ENCODE results near the gene CRPPA. TPM values are rescaled to one million over a fixed set of nuclear protein-coding genes. Genes with fewer than 3 reads are reported as not detected.

The CRPPA gene
- total and polyA plus RNA-seq, 2 donors (not counting 3 experiments of a cell fraction or from before 2014, with no cell fraction given): 0.58 to 3.5 TPM

- intact Hi-C loops (cut with micrococcal nuclease): loop anchor here (5.0 to 10.0 kb wide), 3 partner anchors 293 to 736 kb away; partner anchors contain the start of gene MEOX2
- dilution Hi-C loops (cut with MboI; ENCODE audit: extremely low pct_ligation_motif_present, low sequenced_read_pairs): no loop called here
- TF ChIP-seq MYC (IDR thresholded peaks at IDR 0.05; ENCODE audit: low read depth, low read length) (no peak), MAX (IDR thresholded peaks at IDR 0.05; ENCODE audit: insufficient read depth, insufficient read length) (no peak), POLR2AphosphoS5 (IDR thresholded peaks at IDR 0.05; ENCODE audit: insufficient read depth, low read depth, low read length) (peak; percentile 47), POLR2A (IDR thresholded peaks at IDR 0.05; ENCODE audit: low read depth, low read length) (peak; percentile 88), FOS (IDR thresholded peaks at IDR 0.05; ENCODE audit: borderline replicate concordance, insufficient read depth, low read length) (no peak)
- TF ChIP-seq, protein P1, sequence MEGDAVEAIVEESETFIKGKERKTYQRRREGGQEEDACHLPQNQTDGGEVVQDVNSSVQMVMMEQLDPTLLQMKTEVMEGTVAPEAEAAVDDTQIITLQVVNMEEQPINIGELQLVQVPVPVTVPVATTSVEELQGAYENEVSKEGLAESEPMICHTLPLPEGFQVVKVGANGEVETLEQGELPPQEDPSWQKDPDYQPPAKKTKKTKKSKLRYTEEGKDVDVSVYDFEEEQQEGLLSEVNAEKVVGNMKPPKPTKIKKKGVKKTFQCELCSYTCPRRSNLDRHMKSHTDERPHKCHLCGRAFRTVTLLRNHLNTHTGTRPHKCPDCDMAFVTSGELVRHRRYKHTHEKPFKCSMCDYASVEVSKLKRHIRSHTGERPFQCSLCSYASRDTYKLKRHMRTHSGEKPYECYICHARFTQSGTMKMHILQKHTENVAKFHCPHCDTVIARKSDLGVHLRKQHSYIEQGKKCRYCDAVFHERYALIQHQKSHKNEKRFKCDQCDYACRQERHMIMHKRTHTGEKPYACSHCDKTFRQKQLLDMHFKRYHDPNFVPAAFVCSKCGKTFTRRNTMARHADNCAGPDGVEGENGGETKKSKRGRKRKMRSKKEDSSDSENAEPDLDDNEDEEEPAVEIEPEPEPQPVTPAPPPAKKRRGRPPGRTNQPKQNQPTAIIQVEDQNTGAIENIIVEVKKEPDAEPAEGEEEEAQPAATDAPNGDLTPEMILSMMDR (IDR thresholded peaks at IDR 0.05; ENCODE audit: extremely low read depth in 1 of 2, insufficient read depth in 1 of 2, low read depth in 1 of 2, low read length in 2 of 2): peak in 1 of 2 donors; percentile 38
- H3K27ac ChIP-seq (ENCODE audit: insufficient read depth, low read depth, low read length): peak overlapping the region; percentile 82
- ChIA-PET CTCF (interaction anchor here (0.9 to 2.7 kb wide), 9 partner anchors 9 to 728 kb away, joined by 3 to 15 read pairs (median 3); no protein-coding TSS in a partner anchor), POLR2A (interaction anchor here (1.1 kb wide), 1 partner anchor 323 kb away, joined by 5 read pairs; no protein-coding TSS in a partner anchor)
- peak overlapping the region; percentile 92 for H2AFZ ChIP-seq (ENCODE audit: low read depth, low read length)
- peaks cover 13% of the 10 kb centered on the region for H3K4me1 ChIP-seq (ENCODE audit: control insufficient read depth, extremely low read depth, insufficient read depth, low read length)
- no peaks in the 10 kb centered on the region for H3K9me1 ChIP-seq (replicated peaks; ENCODE audit: control insufficient read depth, extremely low read depth, insufficient read depth, low read length)
- peak; percentile 92 for DNase-seq (ENCODE audit: low read depth, low spot score)
- no peaks in the 10 kb centered on the region for H3K27me3 ChIP-seq (ENCODE audit: control insufficient read depth in 2 of 2, insufficient read depth in 2 of 2, low read length in 2 of 2)
- peak overlapping the region; percentile 50 to 66 (median 54) for H3K4me3 ChIP-seq (replicated peaks in 1 of 3; ENCODE audit: insufficient read depth in 1 of 3, low read depth in 1 of 3, low read length in 3 of 3)
- FAIRE-seq: peak; percentile 73
- H3K4me2 ChIP-seq (ENCODE audit: insufficient read depth, low read length): peak overlapping the region; percentile 88
- no peaks in the 10 kb centered on the region for H3K79me2 ChIP-seq (ENCODE audit: control insufficient read depth, insufficient read depth, low read length)
- H3K36me3 ChIP-seq (ENCODE audit: control insufficient read depth in 2 of 2, extremely low read depth in 1 of 2, insufficient read depth in 2 of 2, low read length in 2 of 2): no peaks in the 10 kb centered on the region
- peak overlapping the region; percentile 93 for H3K9ac ChIP-seq (replicated peaks; ENCODE audit: extremely low read depth, insufficient read depth, low read length)
- no peaks in the 10 kb centered on the region for H3K9me3 ChIP-seq (replicated peaks; ENCODE audit: control insufficient read depth, insufficient read depth, low read length)
- H4K20me1 ChIP-seq (replicated peaks; ENCODE audit: control insufficient read depth, extremely low read depth, insufficient read depth, low read length): no peaks in the 10 kb centered on the region
- TSS peak; percentile 70 for BruUV-seq (replicated peaks)
Measured at GRCh38 chr7:16420649-16421332, 547 bp downstream of the CRPPA start.

All from endothelial cell of umbilical vein (primary cell).